RWPE1 (cell line): ENCODE data around the gene MRPL17.

Experiments
- CTCF ChIA-PET: fragments of 350-600 bp; sonication (Branson Sonifier 250); formaldehyde crosslinking; extraction: SDS; loops from one replicate; lab custom pipeline; 2021; lab: Yijun Ruan, JAX
- POLR2A ChIA-PET: fragments of 400-600 bp; formaldehyde crosslinking; extraction: SDS; loops from one replicate; lab custom pipeline; 2020; ENCODE audit warnings: antibody characterized with exemption; ENCODE audit not compliant: low non-redundant PET; lab: Yijun Ruan, JAX
- DNase-seq: peaks from one replicate; pipeline ENCODE4 v3.0.0; 2012; ENCODE audit warnings: low spot score
- H3K27ac ChIP-seq: fragments of 450-650 bp; 2 replicates; pipeline ENCODE4 v1.5.1; 2017
- CTCF ChIP-seq: fragments of 450-650 bp; conservative IDR thresholded peaks from 2 replicates; pipeline ENCODE4 v1.5.1; 2017; ENCODE audit warnings: low read depth, mild to moderate bottlenecking

Gene MRPL17

GRCh38 chr11:6646071-6646470 lies 37.1 kb downstream of the MRPL17 start:
- no peak for TF ChIP-seq CTCF
- POLR2A ChIA-PET = no interaction called here
- no peak for DNase-seq
- no peak overlapping the region for H3K27ac ChIP-seq
- CTCF ChIA-PET = interaction anchor here (0.5 kb wide), 1 partner anchor 26 kb away, joined by 3 read pairs; no protein-coding TSS in a partner anchor

GRCh38 chr11:6642957-6643356 lies 40.2 kb downstream of the MRPL17 start:
- no peak for TF ChIP-seq CTCF
- H3K27ac ChIP-seq = no peak overlapping the region
- POLR2A ChIA-PET = no interaction called here
- CTCF ChIA-PET = interaction anchor here (0.5 kb wide), 1 partner anchor 25 kb away, joined by 5 read pairs; no protein-coding TSS in a partner anchor
- no peak for DNase-seq

- ChIA-PET CTCF (interaction anchor here (0.6 kb wide), 1 partner anchor 1049 kb away, joined by 3 read pairs; no protein-coding TSS in a partner anchor), POLR2A (no interaction called here)
- no peak for DNase-seq
- TF ChIP-seq CTCF = no peak
- no peak overlapping the region for H3K27ac ChIP-seq
These were observed 42.0 kb downstream of the MRPL17 start for GRCh38 chr11:6640985-6641701.

- ChIA-PET CTCF (interaction anchor here (1.0 kb wide), 1 partner anchor 43 kb away, joined by 3 read pairs; the partner anchor contains the start of gene MRPL17), POLR2A (no interaction called here)
- no peak overlapping the region for H3K27ac ChIP-seq
- no peak for TF ChIP-seq CTCF
- DNase-seq = no peak
These were observed 42.8 kb downstream of the MRPL17 start for GRCh38 chr11:6640036-6640984.

- ChIA-PET CTCF (no interaction called here), POLR2A (no interaction called here)
- H3K27ac ChIP-seq = no peak overlapping the region
- no peak for DNase-seq
- no peak for TF ChIP-seq CTCF
These were observed 44.7 kb downstream of the MRPL17 start for GRCh38 chr11:6638429-6638828.

- POLR2A ChIA-PET = no interaction called here
- CTCF ChIA-PET = no interaction called here
- H3K27ac ChIP-seq = no peak overlapping the region
- no peak for TF ChIP-seq CTCF
- DNase-seq = no peak
These were observed 45.3 kb downstream of the MRPL17 start for GRCh38 chr11:6637871-6638270.
